Loucy (cell line): Measurements from ENCODE around the gene TFAM.

Experiments
- EZH2phosphoT487 ChIP-seq: fragments of 200-600 bp; IDR thresholded peaks from 2 replicates; pipeline ENCODE4 v1.6.1; 2018; ENCODE audit warnings: antibody characterized with exemption, mild to moderate bottlenecking, moderate library complexity, borderline replicate concordance
- TF ChIP-seq, protein P1 (sequence below): fragments of 200-600 bp; sonication (generic); conservative IDR thresholded peaks from 2 replicates; pipeline ENCODE4 v1.5.1; 2014; ENCODE audit warnings: mild to moderate bottlenecking, antibody characterized with exemption, low read length

DNA sequence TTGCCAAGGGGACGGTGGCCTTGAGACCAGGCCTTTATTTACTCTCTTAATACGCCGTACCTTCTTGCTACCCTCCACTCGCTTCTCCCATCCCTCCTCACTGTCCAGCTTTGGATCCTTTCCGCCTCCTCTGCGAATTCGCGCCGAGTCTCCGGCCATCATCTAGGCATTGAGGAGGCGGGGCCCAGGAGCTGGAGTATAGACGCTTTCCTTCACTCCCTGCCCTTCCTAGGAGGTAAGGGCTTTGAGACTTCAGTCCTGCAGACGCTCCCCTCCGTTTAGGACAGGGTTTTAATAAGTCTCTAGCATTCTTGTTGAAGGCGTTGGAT, 538 bp downstream of the TFAM start:
- TF ChIP-seq, protein P1, sequence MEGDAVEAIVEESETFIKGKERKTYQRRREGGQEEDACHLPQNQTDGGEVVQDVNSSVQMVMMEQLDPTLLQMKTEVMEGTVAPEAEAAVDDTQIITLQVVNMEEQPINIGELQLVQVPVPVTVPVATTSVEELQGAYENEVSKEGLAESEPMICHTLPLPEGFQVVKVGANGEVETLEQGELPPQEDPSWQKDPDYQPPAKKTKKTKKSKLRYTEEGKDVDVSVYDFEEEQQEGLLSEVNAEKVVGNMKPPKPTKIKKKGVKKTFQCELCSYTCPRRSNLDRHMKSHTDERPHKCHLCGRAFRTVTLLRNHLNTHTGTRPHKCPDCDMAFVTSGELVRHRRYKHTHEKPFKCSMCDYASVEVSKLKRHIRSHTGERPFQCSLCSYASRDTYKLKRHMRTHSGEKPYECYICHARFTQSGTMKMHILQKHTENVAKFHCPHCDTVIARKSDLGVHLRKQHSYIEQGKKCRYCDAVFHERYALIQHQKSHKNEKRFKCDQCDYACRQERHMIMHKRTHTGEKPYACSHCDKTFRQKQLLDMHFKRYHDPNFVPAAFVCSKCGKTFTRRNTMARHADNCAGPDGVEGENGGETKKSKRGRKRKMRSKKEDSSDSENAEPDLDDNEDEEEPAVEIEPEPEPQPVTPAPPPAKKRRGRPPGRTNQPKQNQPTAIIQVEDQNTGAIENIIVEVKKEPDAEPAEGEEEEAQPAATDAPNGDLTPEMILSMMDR, result no peak
- no peak for TF ChIP-seq EZH2phosphoT487
